Neural progenitor cell (in vitro differentiated cells): ENCODE data around the gene C10orf105.

Source experiments
- EZH2 ChIP-seq: fragments of 200-600 bp; sonication (generic); IDR thresholded peaks from 2 replicates; pipeline ENCODE4 v1.6.1; 2017; ENCODE audit warnings: antibody characterized with exemption, mild to moderate bottlenecking, moderate library complexity
- TF ChIP-seq, protein P1 (sequence below): fragments of 200-600 bp; sonication (generic); IDR thresholded peaks from 2 replicates; pipeline ENCODE4 v1.5.1; 2017; ENCODE audit warnings: antibody characterized with exemption, mild to moderate bottlenecking

- TF ChIP-seq, protein P1, sequence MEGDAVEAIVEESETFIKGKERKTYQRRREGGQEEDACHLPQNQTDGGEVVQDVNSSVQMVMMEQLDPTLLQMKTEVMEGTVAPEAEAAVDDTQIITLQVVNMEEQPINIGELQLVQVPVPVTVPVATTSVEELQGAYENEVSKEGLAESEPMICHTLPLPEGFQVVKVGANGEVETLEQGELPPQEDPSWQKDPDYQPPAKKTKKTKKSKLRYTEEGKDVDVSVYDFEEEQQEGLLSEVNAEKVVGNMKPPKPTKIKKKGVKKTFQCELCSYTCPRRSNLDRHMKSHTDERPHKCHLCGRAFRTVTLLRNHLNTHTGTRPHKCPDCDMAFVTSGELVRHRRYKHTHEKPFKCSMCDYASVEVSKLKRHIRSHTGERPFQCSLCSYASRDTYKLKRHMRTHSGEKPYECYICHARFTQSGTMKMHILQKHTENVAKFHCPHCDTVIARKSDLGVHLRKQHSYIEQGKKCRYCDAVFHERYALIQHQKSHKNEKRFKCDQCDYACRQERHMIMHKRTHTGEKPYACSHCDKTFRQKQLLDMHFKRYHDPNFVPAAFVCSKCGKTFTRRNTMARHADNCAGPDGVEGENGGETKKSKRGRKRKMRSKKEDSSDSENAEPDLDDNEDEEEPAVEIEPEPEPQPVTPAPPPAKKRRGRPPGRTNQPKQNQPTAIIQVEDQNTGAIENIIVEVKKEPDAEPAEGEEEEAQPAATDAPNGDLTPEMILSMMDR: no peak
- TF ChIP-seq EZH2: no peak
These were observed 36.3 kb downstream of the C10orf105 start for GRCh38 chr10:71683301-71683700.
